CD14-positive monocyte (primary cell): Measurements from ENCODE around the gene TSSK3. TPM values are rescaled to one million over a fixed set of nuclear protein-coding genes. Genes with fewer than 3 reads are reported as not detected.

Experiments used
- DNase-seq, 3 donors: peaks; one replicate each; pipeline ENCODE4 v3.0.0-alpha.2; 2011 to 2022
- H2AFZ ChIP-seq: 2 replicates; pipeline ENCODE4 v1.6.0; 2012; ENCODE audit warnings: mild to moderate bottlenecking, low read depth, low read length, inconsistent platforms; ENCODE audit not compliant: insufficient read depth, poor library complexity, severe bottlenecking
- H3K27ac ChIP-seq, 2 donors: 1 replicate in 1 of 2; 2 replicates in 1 of 2; pipeline ENCODE4 v1.5.1; 2012 to 2013; ENCODE audit warnings: low read length in 2 of 2, control low read depth in 1 of 2, inconsistent platforms in 1 of 2, low read depth in 1 of 2, mild to moderate bottlenecking in 1 of 2
- H3K27me3 ChIP-seq, 2 donors: one replicate each; pipeline versions ENCODE4 v1.6.0 to v1.6.1; 2011 to 2013; ENCODE audit warnings: low read length in 2 of 2; ENCODE audit not compliant: control insufficient read depth in 2 of 2, insufficient read depth in 2 of 2
- H3K36me3 ChIP-seq, 2 donors: replicated peaks in 1 of 2; 1 replicate in 1 of 2; 2 replicates in 1 of 2; pipeline versions ENCODE4 v1.5.1 to v1.6.1; 2012 to 2013; ENCODE audit warnings: low read length in 2 of 2, control low read depth in 1 of 2, inconsistent platforms in 1 of 2, mild to moderate bottlenecking in 1 of 2; ENCODE audit not compliant: insufficient read depth in 2 of 2, control insufficient read depth in 1 of 2
- H3K4me1 ChIP-seq, 2 donors: 1 replicate in 1 of 2; 2 replicates in 1 of 2; pipeline versions ENCODE4 v1.5.1 to v1.6.1; 2012 to 2013; ENCODE audit warnings: low read length in 2 of 2, control low read depth in 1 of 2, inconsistent platforms in 1 of 2, mild to moderate bottlenecking in 1 of 2, moderate library complexity in 1 of 2; ENCODE audit not compliant: insufficient read depth in 2 of 2, control insufficient read depth in 1 of 2
- H3K4me2 ChIP-seq: replicated peaks from 2 replicates; pipeline ENCODE3; 2012; ENCODE audit warnings: low read length, moderate library complexity, mild to moderate bottlenecking; ENCODE audit not compliant: poor library complexity, severe bottlenecking; ENCODE audit errors: extremely low read depth
- H3K4me3 ChIP-seq, 3 experiments: fragments of 200-600 bp in 1 of 3; sonication (generic) in 1 of 3; replicated peaks in 1 of 3; 1 replicate in 2 of 3; 2 replicates in 1 of 3; pipeline ENCODE4 v1.5.1; 2011 to 2013; ENCODE audit warnings: low read length in 3 of 3, mild to moderate bottlenecking in 3 of 3, control low read depth in 2 of 3, low read depth in 2 of 3, inconsistent platforms in 1 of 3, moderate library complexity in 1 of 3
- H3K79me2 ChIP-seq: 2 replicates; pipeline ENCODE4 v1.6.0; 2012; ENCODE audit warnings: mild to moderate bottlenecking, control low read depth, inconsistent platforms, low read length, moderate library complexity; ENCODE audit not compliant: insufficient read depth
- H3K9ac ChIP-seq: 2 replicates; pipeline ENCODE4 v1.6.0; 2017; ENCODE audit warnings: low read length, mild to moderate bottlenecking; ENCODE audit not compliant: insufficient read depth, poor library complexity, severe bottlenecking
- H3K9me3 ChIP-seq, 2 donors: replicated peaks in 1 of 2; 1 replicate in 1 of 2; 2 replicates in 1 of 2; pipeline versions ENCODE4 v1.5.1 to v1.6.1; 2012 to 2013; ENCODE audit warnings: low read length in 2 of 2, control low read depth in 1 of 2; ENCODE audit not compliant: control insufficient read depth in 1 of 2, insufficient read depth in 1 of 2
- H4K20me1 ChIP-seq: 2 replicates; pipeline ENCODE4 v1.6.0; 2012; ENCODE audit warnings: mild to moderate bottlenecking, low read length, control low read depth, moderate library complexity; ENCODE audit not compliant: insufficient read depth
- H3K27ac Mint-ChIP-seq, 7 donors: one replicate each; pipeline ENCODE4 v1.8.0; 2020; ENCODE audit warnings: mild to moderate bottlenecking in 7 of 7, mixed read lengths in 7 of 7, moderate library complexity in 6 of 7, inconsistent platforms in 2 of 7
- H3K27me3 Mint-ChIP-seq, 3 donors: one replicate each; pipeline ENCODE4 v1.8.0; 2021 to 2022; ENCODE audit warnings: low read depth in 3 of 3, mild to moderate bottlenecking in 3 of 3, mixed read lengths in 3 of 3, moderate library complexity in 3 of 3, inconsistent platforms in 1 of 3
- H3K36me3 Mint-ChIP-seq, 2 donors: one replicate each; pipeline ENCODE4 v1.8.0; 2020; ENCODE audit warnings: mixed read lengths in 2 of 2, inconsistent platforms in 1 of 2, mild to moderate bottlenecking in 1 of 2
- H3K4me1 Mint-ChIP-seq: one replicate; pipeline ENCODE4 v1.8.0; 2020; ENCODE audit warnings: mild to moderate bottlenecking, mixed read lengths
- H3K4me3 Mint-ChIP-seq, 2 donors: one replicate each; pipeline ENCODE4 v1.8.0; 2020; ENCODE audit warnings: mild to moderate bottlenecking in 2 of 2, mixed read lengths in 2 of 2, moderate library complexity in 1 of 2
- H3K9me3 Mint-ChIP-seq, 7 donors: one replicate each; pipeline ENCODE4 v1.8.0; 2020 to 2022; ENCODE audit warnings: mixed read lengths in 7 of 7, mild to moderate bottlenecking in 6 of 7, moderate library complexity in 6 of 7, inconsistent platforms in 2 of 7
- CTCF ChIP-seq: fragments of 200-600 bp; IDR thresholded peaks from one replicate; pipeline ENCODE4 v1.8.0; 2022; ENCODE audit warnings: antibody characterized with exemption, mild to moderate bottlenecking
- WGBS: methylation state at CpG from one replicate; pipeline ENCODE4 v1.1.5; 2013; ENCODE audit warnings: missing lambda C conversion rate; ENCODE audit not compliant: insufficient coverage; 5-methylcytosine and 5-hydroxymethylcytosine counted together
- intact Hi-C, 2 donors: fragments of 100-400 bp; cut with micrococcal nuclease; formaldehyde crosslinking; loops; one replicate each; pipeline versions ENCODE4 v1.15.0 to v1.15.1; 2023
- polyA plus RNA-seq, 3 donors: library from polyadenylated mRNA; depleted of rRNA in 1 of 3; unstranded in 2 of 3; stranded (reverse) in 1 of 3; fragments of 300-500 nt in 2 of 3; fragments of >200 nt in 1 of 3; fragmentation: Illumina TruSeq in 2 of 3; gene quantifications; 1 replicate in 2 of 3; 2 replicates in 1 of 3; pipeline ENCODE4 v1.2.3, GENCODE V29; 2012 to 2021

The TSSK3 gene
- polyA plus RNA-seq, 3 donors: 0.35 to 1.1 (median 0.65) TPM

- H3K36me3 ChIP-seq: peaks cover 49 to 67% of the 10 kb centered on the region in 2 donors
- Mint-ChIP-seq H3K27ac (no peak overlapping the region), H3K36me3 (peaks cover 74 to 77% of the 10 kb centered on the region in 2 donors), H3K4me3 (no peak overlapping the region), H3K9me3 (peaks cover 0 to 10% (median 3%) of the 10 kb centered on the region in 7 donors), H3K4me1 (peaks cover 12% of the 10 kb centered on the region), H3K27me3 (peaks cover 20 to 32% (median 22%) of the 10 kb centered on the region in 3 donors)
- peaks cover 3 to 17% of the 10 kb centered on the region in 2 donors for H3K27me3 ChIP-seq
- WGBS: 89% methylated on average over 2 of the region's 5 CpGs
- no peak overlapping the region for H3K27ac ChIP-seq
- no peak for DNase-seq
- no peaks in the 10 kb centered on the region for H3K9me3 ChIP-seq
- no peak overlapping the region for H2AFZ ChIP-seq
- H3K4me1 ChIP-seq: peaks cover 6 to 14% of the 10 kb centered on the region in 2 donors
- intact Hi-C loops: no loop called here
- H3K9ac ChIP-seq: no peak overlapping the region
- no peaks in the 10 kb centered on the region for H3K79me2 ChIP-seq
- TF ChIP-seq CTCF: no peak
- H3K4me3 ChIP-seq: no peak overlapping the region
- no peak overlapping the region for H3K4me2 ChIP-seq
- H4K20me1 ChIP-seq: peaks cover 23% of the 10 kb centered on the region
These were observed 2.5 kb downstream of the TSSK3 start for GRCh38 chr1:32364836-32365235.

DNA sequence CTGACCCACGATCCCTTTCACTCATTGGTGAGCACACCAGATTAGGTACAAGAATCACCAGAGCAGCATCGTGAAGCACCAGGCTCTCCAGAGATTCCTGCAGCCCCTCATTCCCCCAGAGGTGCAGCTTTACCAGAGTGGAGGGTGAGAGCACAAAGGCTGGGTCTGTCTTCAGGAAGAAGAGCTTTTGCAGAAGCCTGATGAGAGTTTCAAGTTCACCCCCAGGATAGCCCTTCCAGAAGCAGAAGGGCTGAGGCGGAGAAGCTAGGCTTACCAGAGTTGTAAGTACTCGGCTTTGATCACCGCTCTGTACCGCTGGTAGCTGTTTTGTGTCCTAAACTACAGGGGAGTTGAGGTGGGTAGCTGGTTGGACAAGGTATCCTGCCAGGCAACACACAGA is 3.1 kb downstream of the TSSK3 start:
- no peak overlapping the region for H3K27ac ChIP-seq
- H3K36me3 ChIP-seq: peaks cover 49 to 70% of the 10 kb centered on the region in 2 donors
- H3K27me3 ChIP-seq: peaks cover 3 to 17% of the 10 kb centered on the region in 2 donors
- peaks cover 9% of the 10 kb centered on the region for H3K4me1 Mint-ChIP-seq
- no peak for TF ChIP-seq CTCF
- no peaks in the 10 kb centered on the region for H3K9me3 ChIP-seq
- DNase-seq: no peak
- intact Hi-C loops: no loop called here
- H3K79me2 ChIP-seq: no peaks in the 10 kb centered on the region
- H4K20me1 ChIP-seq: peaks cover 23% of the 10 kb centered on the region
- no peak overlapping the region for H3K4me3 Mint-ChIP-seq
- peaks cover 17 to 27% (median 17%) of the 10 kb centered on the region in 3 donors for H3K27me3 Mint-ChIP-seq
- H3K9ac ChIP-seq: no peak overlapping the region
- H3K4me3 ChIP-seq: no peak overlapping the region
- H3K4me1 ChIP-seq: peaks cover 6 to 14% of the 10 kb centered on the region in 2 donors
- no peak overlapping the region for H2AFZ ChIP-seq
- no peak overlapping the region for H3K4me2 ChIP-seq
- no CpG with 5 or more reads among the region's 6 CpGs for WGBS
- peaks cover 76 to 78% of the 10 kb centered on the region in 2 donors for H3K36me3 Mint-ChIP-seq
- peaks cover 0 to 10% (median 3%) of the 10 kb centered on the region in 7 donors for H3K9me3 Mint-ChIP-seq
- peak overlapping the region in 2 of 7 donors; percentile 45 to 80 for H3K27ac Mint-ChIP-seq
